Suppressor macrophage (primary cell): Measurements from ENCODE around the gene GLP2R.
A peak's percentile ranks its signal among the peaks of the same experiment; 100 is the strongest.

Source experiments
- DNase-seq, 4 experiments: peaks; one replicate each; pipeline ENCODE4 v3.0.0-alpha.2; 2020 to 2022

Gene GLP2R

GRCh38 chr17:9925457-9925856 is 99.7 kb downstream of the GLP2R start:
- no peak for DNase-seq

- no peak for DNase-seq
These were observed 100.6 kb downstream of the GLP2R start for GRCh38 chr17:9926150-9926804.

GRCh38 chr17:9928601-9929333 is 103.0 kb downstream of the GLP2R start:
- no peak for DNase-seq

- no peak for DNase-seq
These were observed 104.1 kb downstream of the GLP2R start for GRCh38 chr17:9929871-9930270.

- DNase-seq = no peak
These were observed 105.5 kb downstream of the GLP2R start for GRCh38 chr17:9931144-9931741.

- DNase-seq = no peak
These were observed 106.8 kb downstream of the GLP2R start for GRCh38 chr17:9932491-9932890.

- no peak for DNase-seq
These were observed 108.6 kb downstream of the GLP2R start for GRCh38 chr17:9934331-9934730.

GRCh38 chr17:9935408-9935807 is 109.7 kb downstream of the GLP2R start:
- DNase-seq = no peak

GRCh38 chr17:9936095-9936494 is 110.4 kb downstream of the GLP2R start:
- peak; percentile 62 to 82 (median 76) for DNase-seq

GRCh38 chr17:9937241-9937761 is 111.6 kb downstream of the GLP2R start:
- DNase-seq = no peak

- DNase-seq = peak in 1 of 4 experiments; percentile 11
These were observed 112.2 kb downstream of the GLP2R start for GRCh38 chr17:9937901-9938300.

- DNase-seq = no peak
These were observed 113.0 kb downstream of the GLP2R start for GRCh38 chr17:9938764-9939163.

- DNase-seq = no peak
These were observed 115.1 kb downstream of the GLP2R start for GRCh38 chr17:9940841-9941240.

GRCh38 chr17:9941305-9941704 is 115.6 kb downstream of the GLP2R start:
- DNase-seq = no peak
